Mononuclear cell (primary cell): ENCODE results near the gene TRIM66. TPM values are rescaled to one million over a fixed set of nuclear protein-coding genes. Genes with fewer than 3 reads are reported as not detected.

ENCODE experiments used
- H3K27me3 ChIP-seq: 2 replicates; pipeline ENCODE4 v1.6.0; 2011; ENCODE audit warnings: low read length, control low read depth; ENCODE audit not compliant: insufficient read depth
- H3K4me1 ChIP-seq: 2 replicates; pipeline ENCODE4 v1.5.1; 2011; ENCODE audit warnings: mild to moderate bottlenecking, low read length, control low read depth; ENCODE audit not compliant: insufficient read depth
- H3K4me3 ChIP-seq: 2 replicates; pipeline ENCODE4 v1.5.1; 2011; ENCODE audit warnings: mild to moderate bottlenecking, low read length, moderate library complexity
- H3K9me3 ChIP-seq: 2 replicates; pipeline ENCODE4 v1.5.1; 2011; ENCODE audit warnings: low read depth, mild to moderate bottlenecking, control low read depth, low read length
- total RNA-seq: library from RNA; depleted of rRNA; stranded (reverse); fragments of >200 nt; gene quantifications from one replicate; pipeline ENCODE4 v1.2.3, GENCODE V29; 2012

The TRIM66 gene
- total RNA-seq, 1 donor: 5.6 TPM

GRCh38 chr11:8566613-8567210 is 115.8 kb downstream of the TRIM66 start:
- Histone ChIP-seq H3K9me3 (no peaks in the 10 kb centered on the region), H3K4me1 (no peaks in the 10 kb centered on the region), H3K4me3 (no peak overlapping the region), H3K27me3 (peaks cover 5% of the 10 kb centered on the region)

DNA sequence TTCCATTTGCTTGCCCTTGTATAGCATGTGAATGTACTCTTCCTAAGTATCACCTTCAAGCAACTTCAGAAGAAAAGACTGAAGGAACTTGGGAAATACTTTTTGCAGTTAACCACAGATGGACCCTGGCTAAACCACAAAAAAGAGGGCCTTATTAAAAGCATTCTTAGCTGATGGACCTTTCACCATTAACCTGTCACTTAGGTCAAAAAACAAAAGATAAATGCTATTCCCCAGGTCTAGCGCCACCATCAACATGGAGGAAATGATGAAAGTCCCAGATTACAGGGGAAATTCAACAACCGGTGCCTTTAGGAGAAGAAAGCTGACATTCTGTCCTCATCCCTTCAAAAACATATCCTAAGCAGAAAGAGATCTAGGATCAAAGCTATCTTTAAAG is 117.9 kb downstream of the TRIM66 start:
- Histone ChIP-seq H3K4me1 (no peaks in the 10 kb centered on the region), H3K27me3 (peaks cover 5% of the 10 kb centered on the region), H3K4me3 (no peak overlapping the region), H3K9me3 (no peaks in the 10 kb centered on the region)

Other genes with a start within 250 kb of the TRIM66 start
- gene STK33, start 88.4 kb downstream of the TRIM66 start, total RNA-seq: 1.2 TPM
- gene RPL27A, start 127 bp upstream of the TRIM66 start, total RNA-seq: 1,583 TPM
- 7.1 TPM for gene AKIP1, start 228.5 kb upstream of the TRIM66 start, total RNA-seq